ENCODE measurements around the gene KRTAP5-8. TPM values are rescaled to one million over a fixed set of nuclear protein-coding genes. Genes with fewer than 3 reads are reported as not detected.
"Not testable (repeated sequence)": the region's sequence is repeated elsewhere in the genome, so short reads cannot be mapped to it uniquely, and the experiment has no call there.

Gene KRTAP5-8
- total RNA-seq, result not detected

- not testable (repeated sequence) for ATAC-seq; H3K9me3 Mint-ChIP-seq; H3K36me3 Mint-ChIP-seq; DNase-seq (ENCODE audit: low spot score); H3K4me3 Mint-ChIP-seq; H3K27ac Mint-ChIP-seq; H3K4me1 Mint-ChIP-seq (ENCODE audit: low read depth in 2 of 2)
- peaks cover 12 to 15% of the 10 kb centered on the region in 2 donors for H3K27me3 Mint-ChIP-seq
Observed at GRCh38 chr11:71537977-71538665, at the start of gene KRTAP5-8. TSS of gene KRTAP5-8 (plus strand) at chr11:71538025. CDS start at chr11:71538056, 31 bp downstream.

- peaks cover 18 to 28% of the 10 kb centered on the region in 2 donors for H3K4me1 Mint-ChIP-seq (ENCODE audit: low read depth in 2 of 2)
- peaks cover 34% of the 10 kb centered on the region for H3K36me3 Mint-ChIP-seq
- H3K27ac Mint-ChIP-seq, result peak overlapping the region; percentile 85 to 92
- H3K27me3 Mint-ChIP-seq, result no peaks in the 10 kb centered on the region
- peak overlapping the region; percentile 71 for H3K4me3 Mint-ChIP-seq
- ATAC-seq (no peak), DNase-seq (ENCODE audit: low spot score) (no peak)
- no peaks in the 10 kb centered on the region for H3K9me3 Mint-ChIP-seq
Observed at GRCh38 chr11:71488681-71489270, 49.0 kb upstream of the KRTAP5-8 start.

GRCh38 chr11:71489311-71490043 lies 48.3 kb upstream of the KRTAP5-8 start:
- ATAC-seq, result peak; percentile 80 to 82
- H3K27me3 Mint-ChIP-seq, result no peaks in the 10 kb centered on the region
- H3K36me3 Mint-ChIP-seq, result peaks cover 30% of the 10 kb centered on the region
- peak; percentile 74 for DNase-seq (ENCODE audit: low spot score)
- H3K27ac Mint-ChIP-seq, result peak overlapping the region; percentile 85 to 92
- H3K9me3 Mint-ChIP-seq, result no peaks in the 10 kb centered on the region
- peaks cover 18 to 26% of the 10 kb centered on the region in 2 donors for H3K4me1 Mint-ChIP-seq (ENCODE audit: low read depth in 2 of 2)
- peak overlapping the region; percentile 71 for H3K4me3 Mint-ChIP-seq

- DNase-seq (ENCODE audit: low spot score) (no peak), ATAC-seq (no peak)
- Mint-ChIP-seq H3K9me3 (no peaks in the 10 kb centered on the region), H3K27ac (peak overlapping the region; percentile 85 to 92), H3K4me3 (no peak overlapping the region), H3K36me3 (peaks cover 33% of the 10 kb centered on the region), H3K27me3 (no peaks in the 10 kb centered on the region), H3K4me1 (ENCODE audit: low read depth in 2 of 2) (peaks cover 18 to 28% of the 10 kb centered on the region in 2 donors)
Observed at GRCh38 chr11:71490044-71490730, 47.6 kb upstream of the KRTAP5-8 start.

- ATAC-seq, result no peak
- Mint-ChIP-seq H3K4me1 (ENCODE audit: low read depth in 2 of 2) (peaks cover 18 to 28% of the 10 kb centered on the region in 2 donors), H3K27me3 (no peaks in the 10 kb centered on the region), H3K4me3 (no peak overlapping the region), H3K36me3 (peaks cover 30% of the 10 kb centered on the region), H3K9me3 (no peaks in the 10 kb centered on the region), H3K27ac (peak overlapping the region; percentile 22 to 92)
- no peak for DNase-seq (ENCODE audit: low spot score)
Observed at GRCh38 chr11:71490731-71491390, 47.0 kb upstream of the KRTAP5-8 start.

GRCh38 chr11:71491531-71491930 lies 46.3 kb upstream of the KRTAP5-8 start:
- H3K4me1 Mint-ChIP-seq (ENCODE audit: low read depth in 2 of 2), result peaks cover 18 to 22% of the 10 kb centered on the region in 2 donors
- H3K27me3 Mint-ChIP-seq, result no peaks in the 10 kb centered on the region
- H3K27ac Mint-ChIP-seq, result peak overlapping the region in 1 of 2 donors; percentile 22
- DNase-seq (ENCODE audit: low spot score) (no peak), ATAC-seq (peak in 1 of 2 donors; percentile 40)
- peaks cover 23% of the 10 kb centered on the region for H3K36me3 Mint-ChIP-seq
- H3K4me3 Mint-ChIP-seq, result no peak overlapping the region
- H3K9me3 Mint-ChIP-seq, result no peaks in the 10 kb centered on the region

GRCh38 chr11:71491940-71492339 lies 45.9 kb upstream of the KRTAP5-8 start:
- H3K27ac Mint-ChIP-seq, result no peak overlapping the region
- H3K27me3 Mint-ChIP-seq, result no peaks in the 10 kb centered on the region
- peaks cover 21% of the 10 kb centered on the region for H3K36me3 Mint-ChIP-seq
- H3K9me3 Mint-ChIP-seq, result no peaks in the 10 kb centered on the region
- DNase-seq (ENCODE audit: low spot score) (no peak), ATAC-seq (no peak)
- H3K4me3 Mint-ChIP-seq, result no peak overlapping the region
- peaks cover 18 to 22% of the 10 kb centered on the region in 2 donors for H3K4me1 Mint-ChIP-seq (ENCODE audit: low read depth in 2 of 2)

- no peak for DNase-seq (ENCODE audit: low spot score)
- ATAC-seq, result no peak
- Mint-ChIP-seq H3K36me3 (peaks cover 27% of the 10 kb centered on the region), H3K4me3 (no peak overlapping the region), H3K27ac (peak overlapping the region in 1 of 2 donors; percentile 10), H3K27me3 (no peaks in the 10 kb centered on the region), H3K9me3 (no peaks in the 10 kb centered on the region), H3K4me1 (ENCODE audit: low read depth in 2 of 2) (peaks cover 0 to 4% of the 10 kb centered on the region in 2 donors)
Observed at GRCh38 chr11:71495286-71496230, 42.3 kb upstream of the KRTAP5-8 start.

GRCh38 chr11:71496421-71496820 lies 41.4 kb upstream of the KRTAP5-8 start:
- ATAC-seq, result no peak
- Mint-ChIP-seq H3K27me3 (no peaks in the 10 kb centered on the region), H3K9me3 (no peaks in the 10 kb centered on the region), H3K4me3 (no peak overlapping the region), H3K4me1 (ENCODE audit: low read depth in 2 of 2) (peaks cover 0 to 4% of the 10 kb centered on the region in 2 donors), H3K36me3 (peaks cover 27% of the 10 kb centered on the region), H3K27ac (no peak overlapping the region)
- no peak for DNase-seq (ENCODE audit: low spot score)

GRCh38 chr11:71498091-71498490 lies 39.7 kb upstream of the KRTAP5-8 start:
- Mint-ChIP-seq H3K36me3 (peaks cover 21% of the 10 kb centered on the region), H3K27ac (no peak overlapping the region)

GRCh38 chr11:71499125-71499524 lies 38.7 kb upstream of the KRTAP5-8 start:
- Mint-ChIP-seq H3K27ac (no peak overlapping the region), H3K9me3 (no peaks in the 10 kb centered on the region), H3K27me3 (no peaks in the 10 kb centered on the region), H3K4me3 (no peak overlapping the region), H3K36me3 (peaks cover 21% of the 10 kb centered on the region), H3K4me1 (ENCODE audit: low read depth in 2 of 2) (peaks cover 0 to 4% of the 10 kb centered on the region in 2 donors)
- no peak for ATAC-seq
- DNase-seq (ENCODE audit: low spot score), result no peak

More at GRCh38 chr11:71498091-71498490, 39.7 kb upstream of the KRTAP5-8 start:
- peaks cover 0 to 4% of the 10 kb centered on the region in 2 donors for H3K4me1 Mint-ChIP-seq (ENCODE audit: low read depth in 2 of 2)
- no peaks in the 10 kb centered on the region for H3K9me3 Mint-ChIP-seq
- DNase-seq (ENCODE audit: low spot score) (no peak), ATAC-seq (no peak)
- no peak overlapping the region for H3K4me3 Mint-ChIP-seq
- H3K27me3 Mint-ChIP-seq, result no peaks in the 10 kb centered on the region

- DNase-seq (ENCODE audit: low spot score), result no peak
- no peak overlapping the region for H3K4me3 Mint-ChIP-seq
- no peaks in the 10 kb centered on the region for H3K9me3 Mint-ChIP-seq
- H3K36me3 Mint-ChIP-seq, result peaks cover 21% of the 10 kb centered on the region
- ATAC-seq, result no peak
- H3K4me1 Mint-ChIP-seq (ENCODE audit: low read depth in 2 of 2), result peaks cover 0 to 4% of the 10 kb centered on the region in 2 donors
- no peak overlapping the region for H3K27ac Mint-ChIP-seq
- H3K27me3 Mint-ChIP-seq, result no peaks in the 10 kb centered on the region
Observed at GRCh38 chr11:71499546-71499945, 38.3 kb upstream of the KRTAP5-8 start.

All from natural killer cell treated with Interleukin-12 subunit alpha and Interleukin-12 subunit beta and Interleukin-15 and Interleukin-18, amount 100 ng/mL, for 72 hours (primary cell).